PC-3 (cell line): ENCODE results near the gene PDF. TPM values are rescaled to one million over a fixed set of nuclear protein-coding genes. Genes with fewer than 3 reads are reported as not detected.

Source experiments
- ATAC-seq: fragments of 200-7000 bp; cut with Tn5 transposase; 2 replicates; pipeline ENCODE4 v1.9.1; 2020; ENCODE audit warnings: mild to moderate bottlenecking, moderate library complexity
- BruUV-seq: library from RNA; stranded (reverse); fragments of 400-500 nt; replicated peaks from 2 replicates; lab custom pipeline; 2021; lab: Mats Ljungman, UMichigan
- CTCF ChIA-PET: fragments of 300-600 bp; sonication (Branson Sonifier 250); formaldehyde crosslinking; loops from one replicate; lab custom pipeline; 2022; ENCODE audit warnings: antibody characterized with exemption; lab: Charles Lee
- POLR2A ChIA-PET: fragments of 300-600 bp; sonication (Branson Sonifier 250); formaldehyde crosslinking; loops from one replicate; lab custom pipeline; 2022; ENCODE audit warnings: antibody characterized with exemption; ENCODE audit not compliant: unreplicated experiment; lab: Charles Lee
- DNase-seq: peaks from one replicate; pipeline ENCODE4 v3.0.0-alpha.2; 2015
- H2AFZ ChIP-seq: fragments of 300-600 bp; sonication (generic); 2 replicates; pipeline ENCODE4 v1.6.0; 2016; ENCODE audit warnings: antibody characterized with exemption, low read length
- H3F3A ChIP-seq: fragments of 300-600 bp; sonication (generic); one replicate; pipeline ENCODE4 v1.6.0; 2017; ENCODE audit warnings: antibody characterized with exemption, low read length, control low read depth, mild to moderate bottlenecking; ENCODE audit not compliant: unreplicated experiment
- H3K27ac ChIP-seq: fragments of 300-600 bp; sonication (generic); 2 replicates; pipeline ENCODE4 v1.5.1; 2016; ENCODE audit warnings: mild to moderate bottlenecking, low read length
- H3K27me3 ChIP-seq: fragments of 300-600 bp; sonication (generic); 2 replicates; pipeline ENCODE4 v1.6.1; 2016; ENCODE audit warnings: low read length, mixed read lengths
- H3K36me3 ChIP-seq: fragments of 300-600 bp; sonication (generic); 2 replicates; pipeline ENCODE4 v1.6.1; 2016; ENCODE audit warnings: low read depth, mixed run types, low read length, mixed read lengths
- H3K4me1 ChIP-seq: fragments of 300-600 bp; sonication (generic); 2 replicates; pipeline ENCODE4 v1.5.1; 2016; ENCODE audit warnings: low read length; ENCODE audit not compliant: insufficient read depth
- H3K4me2 ChIP-seq: fragments of 300-600 bp; sonication (generic); 2 replicates; pipeline ENCODE4 v1.6.0; 2016; ENCODE audit warnings: low read length
- H3K4me3 ChIP-seq: fragments of 300-600 bp; sonication (generic); 2 replicates; pipeline ENCODE4 v1.5.1; 2016; ENCODE audit warnings: mild to moderate bottlenecking, low read length, mixed read lengths
- H3K79me2 ChIP-seq: fragments of 300-600 bp; sonication (generic); 2 replicates; pipeline ENCODE4 v1.6.1; 2017; ENCODE audit warnings: low read length, mixed read lengths
- H3K9ac ChIP-seq: fragments of 300-600 bp; sonication (generic); 2 replicates; pipeline ENCODE4 v1.6.0; 2016; ENCODE audit warnings: mild to moderate bottlenecking, low read length
- H3K9me2 ChIP-seq: fragments of 300-600 bp; sonication (generic); replicated peaks from 2 replicates; pipeline ENCODE4 v1.6.1; 2016; ENCODE audit warnings: mixed run types, low read length, mixed read lengths
- H3K9me3 ChIP-seq: fragments of 300-600 bp; sonication (generic); 2 replicates; pipeline ENCODE4 v1.6.1; 2016; ENCODE audit warnings: low read length, mixed read lengths
- H4K20me1 ChIP-seq: fragments of 300-600 bp; sonication (generic); 2 replicates; pipeline ENCODE4 v1.6.1; 2016; ENCODE audit warnings: low read length, mixed read lengths
- CTCF ChIP-seq: fragments of 300-600 bp; sonication (generic); conservative IDR thresholded peaks from 2 replicates; pipeline ENCODE4 v1.5.1; 2017; ENCODE audit warnings: antibody characterized with exemption, low read depth, mild to moderate bottlenecking, low read length
- EZH2 ChIP-seq: fragments of 300-600 bp; sonication (generic); IDR thresholded peaks from one replicate; pipeline ENCODE4 v1.6.1; 2017; ENCODE audit warnings: antibody characterized with exemption, mild to moderate bottlenecking, low read length; ENCODE audit not compliant: unreplicated experiment
- EZH2phosphoT487 ChIP-seq: fragments of 300-600 bp; sonication (generic); IDR thresholded peaks from 2 replicates; pipeline ENCODE4 v1.6.1; 2018; ENCODE audit warnings: mild to moderate bottlenecking, antibody characterized with exemption, low read length, borderline replicate concordance
- intact Hi-C: fragments of 100-400 bp; cut with micrococcal nuclease; formaldehyde crosslinking; loops from 2 replicates; pipeline ENCODE4 v1.9.0; 2023
- total RNA-seq: library from RNA; depleted of rRNA; stranded (reverse); fragments of >200 nt; gene quantifications from 2 replicates; pipeline ENCODE4 v1.2.3, GENCODE V29; 2014

PDF gene
- total RNA-seq, 1 experiment from 2014 or later, result 30.6 TPM

- POLR2A ChIA-PET, result interaction anchor here (0.6 kb wide), 2 partner anchors 137 to 227 kb away, joined by 3 read pairs; no protein-coding TSS in a partner anchor
- Histone ChIP-seq H3K4me2 (no peak overlapping the region), H3K9ac (no peak overlapping the region), H3K9me3 (no peaks in the 10 kb centered on the region), H3K79me2 (no peaks in the 10 kb centered on the region), H3K4me3 (no peak overlapping the region), H3K27ac (no peak overlapping the region), H3K4me1 (no peaks in the 10 kb centered on the region), H3K9me2 (no peaks in the 10 kb centered on the region), H4K20me1 (no peaks in the 10 kb centered on the region), H3F3A (no peaks in the 10 kb centered on the region), H3K36me3 (peaks cover 7% of the 10 kb centered on the region; the same call in 1 of the 2 replicates), H2AFZ (no peak overlapping the region), H3K27me3 (no peaks in the 10 kb centered on the region)
- intact Hi-C loops, result no loop called here
- DNase-seq (no peak), ATAC-seq (no peak)
- no peak for TF ChIP-seq EZH2
- no peak for TF ChIP-seq EZH2phosphoT487
- TF ChIP-seq CTCF, result no peak
- no TSS peak for BruUV-seq
- CTCF ChIA-PET, result no interaction called here
Measured at GRCh38 chr16:69285240-69285639, 45.1 kb downstream of the PDF start.

GRCh38 chr16:69283851-69284250 lies 46.5 kb downstream of the PDF start:
- DNase-seq, result no peak
- no peaks in the 10 kb centered on the region for H3K9me2 ChIP-seq
- no peaks in the 10 kb centered on the region for H3F3A ChIP-seq
- H4K20me1 ChIP-seq, result no peaks in the 10 kb centered on the region
- no peak for ATAC-seq
- H3K27me3 ChIP-seq, result no peaks in the 10 kb centered on the region
- peaks cover 7% of the 10 kb centered on the region; the same call in 1 of the 2 replicates for H3K36me3 ChIP-seq
- CTCF ChIA-PET, result no interaction called here
- no TSS peak for BruUV-seq
- H3K27ac ChIP-seq, result no peak overlapping the region
- TF ChIP-seq EZH2 (no peak), CTCF (no peak), EZH2phosphoT487 (no peak)
- H2AFZ ChIP-seq, result no peak overlapping the region
- H3K79me2 ChIP-seq, result no peaks in the 10 kb centered on the region
- no peaks in the 10 kb centered on the region for H3K4me1 ChIP-seq
- POLR2A ChIA-PET, result no interaction called here
- H3K4me2 ChIP-seq, result no peak overlapping the region
- no peak overlapping the region for H3K9ac ChIP-seq
- intact Hi-C loops, result no loop called here
- no peaks in the 10 kb centered on the region for H3K9me3 ChIP-seq
- H3K4me3 ChIP-seq, result no peak overlapping the region

GRCh38 chr16:69277413-69277812 lies 53.0 kb downstream of the PDF start:
- Histone ChIP-seq H4K20me1 (no peaks in the 10 kb centered on the region), H3F3A (no peaks in the 10 kb centered on the region), H3K9ac (no peak overlapping the region), H3K36me3 (peaks cover 6% of the 10 kb centered on the region; the same call in 1 of the 2 replicates), H3K27me3 (no peaks in the 10 kb centered on the region), H3K4me3 (no peak overlapping the region), H3K4me1 (no peaks in the 10 kb centered on the region), H3K9me2 (no peaks in the 10 kb centered on the region), H3K4me2 (no peak overlapping the region), H3K9me3 (no peaks in the 10 kb centered on the region), H2AFZ (no peak overlapping the region), H3K27ac (no peak overlapping the region), H3K79me2 (no peaks in the 10 kb centered on the region)
- TF ChIP-seq CTCF, result no peak
- TF ChIP-seq EZH2phosphoT487, result no peak
- no peak for TF ChIP-seq EZH2
- BruUV-seq, result no TSS peak
- intact Hi-C loops, result loop anchor here (10.0 kb wide), 1 partner anchor 53 kb away; no protein-coding TSS in a partner anchor
- POLR2A ChIA-PET, result no interaction called here
- CTCF ChIA-PET, result no interaction called here
- ATAC-seq, result no peak
- no peak for DNase-seq
